IPS-15b (cell line): ENCODE measurements around the gene CCDC15.
"Not testable (repeated sequence)": the region's sequence is repeated elsewhere in the genome, so short reads cannot be mapped to it uniquely, and the experiment has no call there.

Experiments used
- H3K27me3 ChIP-seq: one replicate; pipeline ENCODE4 v1.6.1; 2013; ENCODE audit warnings: low read length; ENCODE audit not compliant: control insufficient read depth, insufficient read depth
- H3K36me3 ChIP-seq: one replicate; pipeline ENCODE4 v1.6.1; 2013; ENCODE audit warnings: low read length; ENCODE audit not compliant: control insufficient read depth, insufficient read depth
- H3K4me1 ChIP-seq: one replicate; pipeline ENCODE4 v1.6.1; 2013; ENCODE audit warnings: mild to moderate bottlenecking, low read length; ENCODE audit not compliant: control insufficient read depth, insufficient read depth
- H3K4me3 ChIP-seq: one replicate; pipeline ENCODE4 v1.5.1; 2013; ENCODE audit warnings: low read depth, low read length
- H3K9ac ChIP-seq: one replicate; pipeline ENCODE4 v1.6.1; 2013; ENCODE audit warnings: low read depth, mild to moderate bottlenecking, low read length
- H3K9me3 ChIP-seq: one replicate; pipeline ENCODE4 v1.6.1; 2013; ENCODE audit warnings: mild to moderate bottlenecking, low read length; ENCODE audit not compliant: control insufficient read depth, insufficient read depth

Gene CCDC15

GRCh38 chr11:125025968-125026367 lies 72.0 kb downstream of the CCDC15 start:
- Histone ChIP-seq H3K4me1 (no peaks in the 10 kb centered on the region), H3K4me3 (no peak overlapping the region), H3K9ac (no peak overlapping the region), H3K9me3 (no peaks in the 10 kb centered on the region), H3K27me3 (no peaks in the 10 kb centered on the region), H3K36me3 (no peaks in the 10 kb centered on the region)

GRCh38 chr11:125029431-125029830 lies 75.4 kb downstream of the CCDC15 start:
- not testable (repeated sequence) for H3K27me3 ChIP-seq, H3K36me3 ChIP-seq, H3K4me1 ChIP-seq, H3K9ac ChIP-seq, H3K4me3 ChIP-seq, H3K9me3 ChIP-seq

GRCh38 chr11:125036933-125037332 lies 82.9 kb downstream of the CCDC15 start:
- Histone ChIP-seq H3K4me3 (no peak overlapping the region), H3K36me3 (no peaks in the 10 kb centered on the region), H3K9ac (no peak overlapping the region), H3K9me3 (no peaks in the 10 kb centered on the region), H3K27me3 (no peaks in the 10 kb centered on the region), H3K4me1 (no peaks in the 10 kb centered on the region)

GRCh38 chr11:125049164-125049792 lies 95.3 kb downstream of the CCDC15 start:
- no peaks in the 10 kb centered on the region for H3K27me3 ChIP-seq
- H3K9ac ChIP-seq, result no peak overlapping the region
- H3K9me3 ChIP-seq, result no peaks in the 10 kb centered on the region
- H3K4me1 ChIP-seq, result no peaks in the 10 kb centered on the region
- no peak overlapping the region for H3K4me3 ChIP-seq
- H3K36me3 ChIP-seq, result no peaks in the 10 kb centered on the region

- Histone ChIP-seq H3K4me3 (no peak overlapping the region), H3K4me1 (no peaks in the 10 kb centered on the region), H3K9ac (no peak overlapping the region), H3K36me3 (no peaks in the 10 kb centered on the region), H3K9me3 (no peaks in the 10 kb centered on the region), H3K27me3 (no peaks in the 10 kb centered on the region)
Measured at GRCh38 chr11:125052047-125052446, 98.0 kb downstream of the CCDC15 start.

GRCh38 chr11:125053167-125053566 lies 99.2 kb downstream of the CCDC15 start:
- Histone ChIP-seq H3K9ac (no peak overlapping the region), H3K9me3 (no peaks in the 10 kb centered on the region)

GRCh38 chr11:125055107-125055715 lies 101.2 kb downstream of the CCDC15 start:
- no peak overlapping the region for H3K9ac ChIP-seq
- no peak overlapping the region for H3K4me3 ChIP-seq
- no peaks in the 10 kb centered on the region for H3K9me3 ChIP-seq
- no peaks in the 10 kb centered on the region for H3K27me3 ChIP-seq
- H3K36me3 ChIP-seq, result no peaks in the 10 kb centered on the region
- no peaks in the 10 kb centered on the region for H3K4me1 ChIP-seq

More at GRCh38 chr11:125053167-125053566, 99.2 kb downstream of the CCDC15 start:
- no peaks in the 10 kb centered on the region for H3K27me3 ChIP-seq
- no peaks in the 10 kb centered on the region for H3K36me3 ChIP-seq
- no peak overlapping the region for H3K4me3 ChIP-seq
- no peaks in the 10 kb centered on the region for H3K4me1 ChIP-seq

GRCh38 chr11:125056111-125056510 lies 102.1 kb downstream of the CCDC15 start:
- H3K27me3 ChIP-seq, H3K4me3 ChIP-seq, H3K9me3 ChIP-seq, H3K9ac ChIP-seq, H3K4me1 ChIP-seq, H3K36me3 ChIP-seq: not testable (repeated sequence)

GRCh38 chr11:125056931-125057692 lies 103.1 kb downstream of the CCDC15 start:
- Histone ChIP-seq H3K36me3 (no peaks in the 10 kb centered on the region), H3K27me3 (peaks cover 19% of the 10 kb centered on the region), H3K9me3 (no peaks in the 10 kb centered on the region), H3K9ac (no peak overlapping the region), H3K4me3 (no peak overlapping the region), H3K4me1 (no peaks in the 10 kb centered on the region)

- H3K9me3 ChIP-seq, result no peaks in the 10 kb centered on the region
- no peak overlapping the region for H3K9ac ChIP-seq
Measured at GRCh38 chr11:125057693-125058016, 103.7 kb downstream of the CCDC15 start.

GRCh38 chr11:125061281-125061680 lies 107.3 kb downstream of the CCDC15 start:
- peaks cover 46% of the 10 kb centered on the region for H3K27me3 ChIP-seq
- no peaks in the 10 kb centered on the region for H3K36me3 ChIP-seq
- no peak overlapping the region for H3K4me3 ChIP-seq
- no peak overlapping the region for H3K9ac ChIP-seq
- no peaks in the 10 kb centered on the region for H3K9me3 ChIP-seq
- no peaks in the 10 kb centered on the region for H3K4me1 ChIP-seq

More at GRCh38 chr11:125057693-125058016, 103.7 kb downstream of the CCDC15 start:
- Histone ChIP-seq H3K4me3 (no peak overlapping the region), H3K27me3 (peaks cover 24% of the 10 kb centered on the region), H3K4me1 (no peaks in the 10 kb centered on the region), H3K36me3 (no peaks in the 10 kb centered on the region)
